Effector memory CD4-positive, alpha-beta T cell (primary cell): ENCODE measurements around the gene TTC9B.

Experiments
- DNase-seq, 3 donors: peaks; one replicate each; pipeline ENCODE4 v3.0.0-alpha.2; 2020
- H3K27ac ChIP-seq: 2 replicates; pipeline ENCODE4 v1.7.0; 2013; ENCODE audit warnings: mild to moderate bottlenecking, low read length, moderate library complexity; ENCODE audit not compliant: insufficient read depth, poor library complexity, severe bottlenecking
- H3K27me3 ChIP-seq: replicated peaks from 2 replicates; pipeline ENCODE4 v1.7.0; 2013; ENCODE audit warnings: mild to moderate bottlenecking, low read length; ENCODE audit not compliant: insufficient read depth, control insufficient read depth, poor library complexity, severe bottlenecking
- H3K36me3 ChIP-seq: 2 replicates; pipeline ENCODE4 v1.7.0; 2013; ENCODE audit warnings: mild to moderate bottlenecking, low read length, moderate library complexity; ENCODE audit not compliant: control insufficient read depth, insufficient read depth
- H3K4me1 ChIP-seq: 2 replicates; pipeline ENCODE4 v1.7.0; 2013; ENCODE audit warnings: low read length, mild to moderate bottlenecking; ENCODE audit not compliant: control insufficient read depth, insufficient read depth, poor library complexity, severe bottlenecking
- H3K4me3 ChIP-seq: 2 replicates; pipeline ENCODE4 v1.7.0; 2013; ENCODE audit warnings: low read length, low read depth, mild to moderate bottlenecking; ENCODE audit not compliant: insufficient read depth, poor library complexity, severe bottlenecking
- H3K9me3 ChIP-seq: 2 replicates; pipeline ENCODE4 v1.7.0; 2013; ENCODE audit warnings: mild to moderate bottlenecking, low read length, moderate library complexity; ENCODE audit not compliant: control insufficient read depth

TTC9B gene

GRCh38 chr19:40261631-40262030 is 43.4 kb upstream of the TTC9B start:
- Histone ChIP-seq H3K27me3 (no peaks in the 10 kb centered on the region), H3K36me3 (peaks cover 31% of the 10 kb centered on the region), H3K4me3 (no peak overlapping the region), H3K27ac (no peak overlapping the region), H3K4me1 (no peaks in the 10 kb centered on the region), H3K9me3 (no peaks in the 10 kb centered on the region)
- no peak for DNase-seq

DNA sequence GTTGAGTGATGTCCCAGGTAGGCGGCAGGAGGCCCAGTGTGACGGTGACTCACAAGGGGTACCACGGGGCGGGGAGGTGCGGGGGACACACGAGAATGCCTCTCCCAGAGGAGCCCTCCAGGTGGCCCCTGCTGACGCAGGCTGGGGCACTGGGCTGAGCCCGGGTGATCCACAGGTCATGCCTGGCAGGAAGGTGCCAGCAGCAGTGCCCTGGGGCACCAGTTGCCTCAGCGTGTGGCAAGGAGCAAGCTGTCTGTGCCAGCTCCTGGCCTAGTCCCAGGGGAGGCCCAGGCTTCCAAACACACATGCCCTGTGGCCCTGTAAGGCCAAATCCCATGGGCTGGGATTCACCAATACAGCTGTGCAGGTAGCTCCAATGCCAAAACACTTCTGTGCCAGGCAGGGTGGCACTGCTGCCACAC is 38.9 kb upstream of the TTC9B start:
- DNase-seq = no peak
- H3K36me3 ChIP-seq = peaks cover 41% of the 10 kb centered on the region
- H3K27ac ChIP-seq = no peak overlapping the region
- H3K4me3 ChIP-seq = no peak overlapping the region
- no peaks in the 10 kb centered on the region for H3K4me1 ChIP-seq
- no peaks in the 10 kb centered on the region for H3K9me3 ChIP-seq
- no peaks in the 10 kb centered on the region for H3K27me3 ChIP-seq

DNA sequence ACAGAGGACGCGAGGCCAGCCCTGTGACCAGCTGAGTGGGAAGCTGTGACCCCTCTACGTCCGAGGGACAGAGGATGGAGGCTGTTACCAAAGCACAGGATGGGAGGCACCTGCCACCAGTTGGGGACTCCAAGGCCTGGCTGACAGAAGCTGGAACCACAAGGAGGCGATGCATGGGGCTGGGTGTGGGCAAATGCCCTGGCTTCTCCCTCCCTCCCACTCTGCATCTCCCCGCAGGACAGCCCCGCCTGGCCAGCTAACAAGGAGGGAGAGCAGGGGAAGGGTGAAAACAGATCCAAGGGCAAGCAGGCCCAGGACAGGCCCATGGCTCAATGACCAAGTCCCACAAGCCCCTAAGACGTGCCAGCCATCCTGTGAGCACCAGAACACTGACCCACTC is 38.3 kb upstream of the TTC9B start:
- Histone ChIP-seq H3K36me3 (peaks cover 41% of the 10 kb centered on the region), H3K27ac (no peak overlapping the region), H3K27me3 (no peaks in the 10 kb centered on the region), H3K4me3 (no peak overlapping the region), H3K4me1 (no peaks in the 10 kb centered on the region), H3K9me3 (no peaks in the 10 kb centered on the region)
- no peak for DNase-seq

- Histone ChIP-seq H3K36me3 (peaks cover 41% of the 10 kb centered on the region), H3K9me3 (no peaks in the 10 kb centered on the region), H3K27ac (no peak overlapping the region), H3K27me3 (no peaks in the 10 kb centered on the region), H3K4me1 (no peaks in the 10 kb centered on the region), H3K4me3 (no peak overlapping the region)
- DNase-seq = no peak
These were observed 37.5 kb upstream of the TTC9B start for GRCh38 chr19:40255619-40256166.

- H3K27me3 ChIP-seq = no peaks in the 10 kb centered on the region
- no peak overlapping the region for H3K27ac ChIP-seq
- no peak for DNase-seq
- H3K4me3 ChIP-seq = no peak overlapping the region
- H3K36me3 ChIP-seq = peaks cover 41% of the 10 kb centered on the region
- no peaks in the 10 kb centered on the region for H3K4me1 ChIP-seq
- no peaks in the 10 kb centered on the region for H3K9me3 ChIP-seq
These were observed 36.7 kb upstream of the TTC9B start for GRCh38 chr19:40254714-40255418.

DNA sequence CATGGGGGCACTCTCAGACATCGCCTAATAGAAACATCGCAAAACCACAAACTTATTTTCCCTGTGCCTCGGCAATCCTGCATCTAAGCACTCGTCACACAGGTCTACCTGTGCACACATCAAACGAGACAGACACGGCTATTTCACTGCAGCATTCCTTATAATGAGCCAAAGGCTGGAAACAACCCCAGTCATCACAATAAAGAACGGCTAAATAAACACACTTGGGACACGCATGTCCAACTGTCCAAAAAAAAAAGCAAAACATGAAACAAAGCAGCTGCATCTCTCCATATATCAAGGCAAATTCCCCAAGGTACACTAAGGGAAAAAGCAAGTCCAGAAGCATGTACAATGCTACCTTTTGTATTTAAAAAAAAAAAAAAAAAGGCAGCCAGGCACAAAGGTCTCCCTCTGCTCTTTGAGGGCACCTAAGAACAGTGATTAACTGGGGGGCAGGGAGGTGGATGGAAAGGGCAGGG is 35.5 kb upstream of the TTC9B start:
- H3K27ac ChIP-seq = no peak overlapping the region
- peaks cover 41% of the 10 kb centered on the region for H3K36me3 ChIP-seq
- no peak overlapping the region for H3K4me3 ChIP-seq
- H3K4me1 ChIP-seq = no peaks in the 10 kb centered on the region
- H3K9me3 ChIP-seq = no peaks in the 10 kb centered on the region
- no peak for DNase-seq
- H3K27me3 ChIP-seq = no peaks in the 10 kb centered on the region

GRCh38 chr19:40252395-40252794 is 34.2 kb upstream of the TTC9B start:
- Histone ChIP-seq H3K27me3 (no peaks in the 10 kb centered on the region), H3K4me3 (no peak overlapping the region), H3K27ac (no peak overlapping the region), H3K4me1 (no peaks in the 10 kb centered on the region), H3K36me3 (peaks cover 41% of the 10 kb centered on the region), H3K9me3 (no peaks in the 10 kb centered on the region)
- no peak for DNase-seq

- no peak for DNase-seq
- H3K4me1 ChIP-seq = no peaks in the 10 kb centered on the region
- peaks cover 40% of the 10 kb centered on the region for H3K36me3 ChIP-seq
- H3K4me3 ChIP-seq = no peak overlapping the region
- no peak overlapping the region for H3K27ac ChIP-seq
- no peaks in the 10 kb centered on the region for H3K9me3 ChIP-seq
- no peaks in the 10 kb centered on the region for H3K27me3 ChIP-seq
These were observed 33.8 kb upstream of the TTC9B start for GRCh38 chr19:40251991-40252390.

GRCh38 chr19:40251244-40251643 is 33.1 kb upstream of the TTC9B start:
- Histone ChIP-seq H3K4me1 (no peaks in the 10 kb centered on the region), H3K36me3 (peaks cover 33% of the 10 kb centered on the region), H3K27me3 (no peaks in the 10 kb centered on the region), H3K9me3 (no peaks in the 10 kb centered on the region), H3K4me3 (no peak overlapping the region), H3K27ac (no peak overlapping the region)
- no peak for DNase-seq

DNA sequence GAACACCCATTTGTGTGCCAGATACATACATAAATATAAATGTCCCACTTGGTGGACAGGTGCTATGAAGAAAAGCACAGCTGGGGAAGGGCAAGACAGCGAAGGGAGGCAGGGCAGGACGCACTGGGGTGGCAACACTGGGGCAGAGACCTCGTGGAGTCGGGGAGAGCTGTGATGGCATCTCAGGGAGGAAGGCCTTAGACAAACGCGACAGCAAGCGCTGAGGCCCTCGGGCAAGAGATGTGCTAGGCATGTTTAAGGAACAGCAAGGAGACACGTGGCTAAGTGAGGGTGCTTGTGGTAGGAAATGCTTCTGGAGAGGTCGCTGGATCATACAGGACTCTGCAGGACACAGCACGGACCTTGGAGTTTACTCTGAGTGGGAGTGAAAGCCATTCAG is 31.6 kb upstream of the TTC9B start:
- no peaks in the 10 kb centered on the region for H3K4me1 ChIP-seq
- no peak overlapping the region for H3K4me3 ChIP-seq
- peaks cover 18% of the 10 kb centered on the region for H3K36me3 ChIP-seq

More for the DNA sequence above, 31.6 kb upstream of the TTC9B start:
- Histone ChIP-seq H3K9me3 (no peaks in the 10 kb centered on the region), H3K27me3 (no peaks in the 10 kb centered on the region), H3K27ac (no peak overlapping the region)
- no peak for DNase-seq
